NT2/D1 (cell line): ENCODE measurements around the gene LILRB1.

Experiments
- YY1 ChIP-seq: IDR thresholded peaks from 2 replicates; pipeline ENCODE4 v1.6.1; 2011; ENCODE audit not compliant: insufficient read length, insufficient read depth
- ZNF274 ChIP-seq: IDR thresholded peaks from 2 replicates; pipeline ENCODE4 v1.6.1; 2011; ENCODE audit warnings: mild to moderate bottlenecking, low read depth, low read length

GRCh38 chr19:54616057-54616456 is 14.2 kb upstream of the LILRB1 start:
- no peak for TF ChIP-seq YY1
- TF ChIP-seq ZNF274 = no peak
